GM23338 (cell line): ENCODE results near the gene GAD1. TPM values are rescaled to one million over a fixed set of nuclear protein-coding genes. Genes with fewer than 3 reads are reported as not detected.

ENCODE experiments used
- ATAC-seq: fragments of 200-7000 bp; cut with Tn5 transposase; 3 replicates; pipeline ENCODE4 v1.9.1; 2020
- DNase-seq: peaks from one replicate; pipeline ENCODE4 v3.0.0-alpha.2; 2015; ENCODE audit warnings: low spot score
- H2AFZ ChIP-seq: fragments of 200-600 bp; sonication (generic); 2 replicates; pipeline ENCODE4 v1.8.0; 2016; ENCODE audit warnings: antibody characterized with exemption, mild to moderate bottlenecking, moderate library complexity
- H3F3A ChIP-seq: fragments of 200-600 bp; sonication (generic); replicated peaks from 2 replicates; pipeline ENCODE4 v1.8.0; 2017; ENCODE audit warnings: antibody characterized with exemption, mixed run types, low read depth
- H3K27ac ChIP-seq: fragments of 200-600 bp; sonication (generic); 2 replicates; pipeline ENCODE4 v1.6.1; 2016; ENCODE audit warnings: low read depth
- H3K27me3 ChIP-seq: fragments of 200-600 bp; sonication (generic); 2 replicates; pipeline ENCODE4 v1.8.0; 2016; ENCODE audit warnings: mild to moderate bottlenecking, mixed run types, moderate library complexity; ENCODE audit not compliant: insufficient read depth
- H3K36me3 ChIP-seq: fragments of 200-600 bp; sonication (generic); 2 replicates; pipeline ENCODE4 v1.8.0; 2016; ENCODE audit warnings: mild to moderate bottlenecking; ENCODE audit not compliant: insufficient read depth
- H3K4me1 ChIP-seq: fragments of 200-600 bp; sonication (generic); 2 replicates; pipeline ENCODE4 v1.8.0; 2016; ENCODE audit warnings: mild to moderate bottlenecking, moderate library complexity; ENCODE audit not compliant: insufficient read depth
- H3K4me2 ChIP-seq: fragments of 200-600 bp; sonication (generic); 2 replicates; pipeline ENCODE4 v1.7.1; 2017; ENCODE audit warnings: mixed run types
- H3K4me3 ChIP-seq: fragments of 200-600 bp; sonication (generic); 2 replicates; pipeline ENCODE4 v1.6.1; 2016; ENCODE audit warnings: mixed run types
- H3K79me2 ChIP-seq: fragments of 200-600 bp; sonication (generic); replicated peaks from 2 replicates; pipeline ENCODE4 v1.8.0; 2017; ENCODE audit warnings: mild to moderate bottlenecking; ENCODE audit not compliant: insufficient read depth
- H3K9me2 ChIP-seq: fragments of 200-600 bp; sonication (generic); 2 replicates; pipeline ENCODE4 v1.8.0; 2017; ENCODE audit not compliant: insufficient read depth
- H4K20me1 ChIP-seq: fragments of 200-600 bp; sonication (generic); replicated peaks from 2 replicates; pipeline ENCODE4 v1.8.0; 2017; ENCODE audit warnings: mild to moderate bottlenecking; ENCODE audit not compliant: insufficient read depth
- H3K27ac Mint-ChIP-seq: 2 replicates; pipeline ENCODE4 v1.8.0; 2020; ENCODE audit warnings: inconsistent platforms, mild to moderate bottlenecking, moderate library complexity, mixed read lengths
- H3K27me3 Mint-ChIP-seq: 3 replicates; pipeline ENCODE4 v1.8.0; 2022; ENCODE audit warnings: low read depth, mild to moderate bottlenecking, moderate library complexity, mixed read lengths, inconsistent platforms; ENCODE audit not compliant: insufficient read depth, poor library complexity
- H3K36me3 Mint-ChIP-seq: 3 replicates; pipeline ENCODE4 v1.8.0; 2021; ENCODE audit warnings: low read depth, mild to moderate bottlenecking, inconsistent platforms, moderate library complexity, mixed read lengths
- H3K4me1 Mint-ChIP-seq: 3 replicates; pipeline ENCODE4 v1.8.0; 2020; ENCODE audit warnings: mild to moderate bottlenecking, inconsistent platforms, mixed read lengths
- H3K4me3 Mint-ChIP-seq: 3 replicates; pipeline ENCODE4 v1.8.0; 2021; ENCODE audit warnings: moderate library complexity, mild to moderate bottlenecking, inconsistent platforms, mixed read lengths
- H3K9me3 Mint-ChIP-seq: 3 replicates; pipeline ENCODE4 v1.8.0; 2020; ENCODE audit warnings: moderate library complexity, mild to moderate bottlenecking, inconsistent platforms, mixed read lengths
- CREB1 ChIP-seq: fragments of 250-450 bp; sonication (Bioruptor Pico); IDR thresholded peaks from 2 replicates; pipeline ENCODE4 v1.5.0; 2020; ENCODE audit warnings: low read depth, mild to moderate bottlenecking, moderate library complexity
- EZH2 ChIP-seq: fragments of 200-600 bp; sonication (generic); IDR thresholded peaks from one replicate; pipeline ENCODE4 v1.8.0; 2017; ENCODE audit warnings: antibody characterized with exemption, mild to moderate bottlenecking, low read depth; ENCODE audit not compliant: unreplicated experiment
- EZH2phosphoT487 ChIP-seq: fragments of 200-600 bp; sonication (generic); IDR thresholded peaks from one replicate; pipeline ENCODE4 v1.8.1; 2018; ENCODE audit warnings: antibody characterized with exemption; ENCODE audit not compliant: unreplicated experiment
- JUNB ChIP-seq: IDR thresholded peaks from one replicate; pipeline ENCODE4 v1.6.1; 2016; ENCODE audit warnings: antibody characterized with exemption; ENCODE audit not compliant: unreplicated experiment
- NANOG ChIP-seq: IDR thresholded peaks from 2 replicates; pipeline ENCODE4 v1.6.1; 2016; ENCODE audit warnings: antibody characterized with exemption, borderline replicate concordance
- POLR2AphosphoS5 ChIP-seq: IDR thresholded peaks from 2 replicates; pipeline ENCODE4 v1.6.1; 2016; ENCODE audit warnings: antibody characterized with exemption, low read depth
- ZNF114 ChIP-seq: fragments of 250-450 bp; sonication (Bioruptor Pico); IDR thresholded peaks from 2 replicates; pipeline ENCODE4 v1.5.0; 2020; ENCODE audit warnings: mild to moderate bottlenecking, moderate library complexity
- ZNF331 ChIP-seq: fragments of 250-450 bp; sonication (Bioruptor Pico); IDR thresholded peaks from 2 replicates; pipeline ENCODE4 v1.5.0; 2020; ENCODE audit warnings: low read depth, mild to moderate bottlenecking, moderate library complexity
- polyA plus RNA-seq: library from polyadenylated mRNA; unstranded; fragments of >200 nt; fragmentation: Nextera tagmentation; extraction: Ambion mirVana; gene quantifications from 2 replicates; pipeline ENCODE4 v1.2.1, GENCODE V29; 2016
- total RNA-seq: library from RNA; depleted of rRNA; stranded (reverse); fragments of >200 nt; shearing (Covaris generic); gene quantifications from 2 replicates; pipeline ENCODE4 v1.2.3, GENCODE V29; 2014
- TF ChIP-seq, protein P1 (sequence below), 2 experiments: fragments of 200-600 bp in 1 of 2; sonication (generic) in 1 of 2; conservative IDR thresholded peaks; 2 replicates each; pipeline versions ENCODE4 v1.5.1 to v1.6.1; 2016 to 2017; ENCODE audit warnings: antibody characterized with exemption in 2 of 2, low read depth in 2 of 2, mild to moderate bottlenecking in 2 of 2, moderate library complexity in 1 of 2
- TF ChIP-seq, protein P2 (sequence below): IDR thresholded peaks from one replicate; pipeline ENCODE4 v1.6.1; 2018; ENCODE audit warnings: antibody characterized with exemption; ENCODE audit not compliant: unreplicated experiment

The GAD1 gene
- total and polyA plus RNA-seq, 2 experiments from 2014 or later, result 0.17 to 0.34 TPM

DNA sequence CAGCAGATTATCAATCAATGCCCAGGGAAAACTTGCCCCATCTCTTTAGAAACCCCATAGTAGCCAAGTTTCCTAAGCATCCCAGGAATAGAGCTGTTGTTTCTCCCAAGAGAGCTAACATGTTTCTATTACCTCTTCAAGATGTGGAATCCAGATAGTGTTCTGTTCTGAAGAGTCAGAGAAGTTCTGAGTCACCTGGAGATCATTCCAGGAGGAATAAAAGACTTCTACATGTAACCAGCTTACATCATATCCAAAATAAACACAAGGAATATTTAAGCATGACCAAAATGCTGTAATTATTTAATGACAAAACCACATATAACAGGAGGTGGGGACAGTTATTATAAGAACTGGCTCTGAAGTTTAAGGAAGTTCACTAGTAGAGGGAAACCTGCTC lies 61.4 kb downstream of the GAD1 start:
- H3K4me2 ChIP-seq, result no peak overlapping the region
- no peak overlapping the region for H3K27ac ChIP-seq
- Mint-ChIP-seq H3K4me3 (no peak overlapping the region), H3K27me3 (peaks cover 9% of the 10 kb centered on the region), H3K36me3 (no peaks in the 10 kb centered on the region), H3K9me3 (no peaks in the 10 kb centered on the region), H3K27ac (no peak overlapping the region), H3K4me1 (peaks cover 3% of the 10 kb centered on the region)
- no peaks in the 10 kb centered on the region for H3K79me2 ChIP-seq
- H3K9me2 ChIP-seq, result no peaks in the 10 kb centered on the region
- no peak overlapping the region for H3K4me3 ChIP-seq
- no peaks in the 10 kb centered on the region for H3K4me1 ChIP-seq
- no peak overlapping the region for H2AFZ ChIP-seq
- DNase-seq, result no peak
- no peak for ATAC-seq
- no peaks in the 10 kb centered on the region for H3K27me3 ChIP-seq
- no peaks in the 10 kb centered on the region for H3K36me3 ChIP-seq
- TF ChIP-seq EZH2phosphoT487 (no peak), ZNF331 (CRISPR knock-in tag) (no peak), NANOG (no peak)
- TF ChIP-seq, protein P1, sequence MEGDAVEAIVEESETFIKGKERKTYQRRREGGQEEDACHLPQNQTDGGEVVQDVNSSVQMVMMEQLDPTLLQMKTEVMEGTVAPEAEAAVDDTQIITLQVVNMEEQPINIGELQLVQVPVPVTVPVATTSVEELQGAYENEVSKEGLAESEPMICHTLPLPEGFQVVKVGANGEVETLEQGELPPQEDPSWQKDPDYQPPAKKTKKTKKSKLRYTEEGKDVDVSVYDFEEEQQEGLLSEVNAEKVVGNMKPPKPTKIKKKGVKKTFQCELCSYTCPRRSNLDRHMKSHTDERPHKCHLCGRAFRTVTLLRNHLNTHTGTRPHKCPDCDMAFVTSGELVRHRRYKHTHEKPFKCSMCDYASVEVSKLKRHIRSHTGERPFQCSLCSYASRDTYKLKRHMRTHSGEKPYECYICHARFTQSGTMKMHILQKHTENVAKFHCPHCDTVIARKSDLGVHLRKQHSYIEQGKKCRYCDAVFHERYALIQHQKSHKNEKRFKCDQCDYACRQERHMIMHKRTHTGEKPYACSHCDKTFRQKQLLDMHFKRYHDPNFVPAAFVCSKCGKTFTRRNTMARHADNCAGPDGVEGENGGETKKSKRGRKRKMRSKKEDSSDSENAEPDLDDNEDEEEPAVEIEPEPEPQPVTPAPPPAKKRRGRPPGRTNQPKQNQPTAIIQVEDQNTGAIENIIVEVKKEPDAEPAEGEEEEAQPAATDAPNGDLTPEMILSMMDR (conservative IDR thresholded peaks at IDR 0.05; ENCODE audit: low read depth in 2 of 2), result no peak
- no peaks in the 10 kb centered on the region for H4K20me1 ChIP-seq
- H3F3A ChIP-seq, result no peaks in the 10 kb centered on the region

DNA sequence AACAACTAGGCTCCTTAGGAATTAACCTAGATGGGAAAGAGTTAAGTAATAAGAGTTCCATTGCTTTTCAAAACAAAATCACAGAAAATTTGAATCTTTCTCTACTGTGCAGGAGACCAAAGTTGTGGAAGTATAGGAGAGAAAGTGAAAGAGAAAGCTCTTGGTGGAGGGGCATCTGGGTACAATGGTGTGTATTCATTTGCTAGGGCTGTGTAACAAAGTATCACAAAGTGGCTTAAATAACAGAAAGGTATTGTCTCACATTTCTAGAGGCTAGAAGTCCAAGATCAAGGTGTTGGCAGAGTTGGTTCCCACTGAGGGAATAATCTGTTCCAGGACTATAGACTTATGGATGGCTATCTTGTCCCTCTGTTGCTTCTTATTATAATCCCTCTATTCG lies 61.8 kb downstream of the GAD1 start:
- no peak overlapping the region for H3K27ac Mint-ChIP-seq
- Histone ChIP-seq H3K9me2 (no peaks in the 10 kb centered on the region), H3K4me3 (no peak overlapping the region), H3K4me2 (no peak overlapping the region), H3K4me1 (no peaks in the 10 kb centered on the region), H2AFZ (no peak overlapping the region), H3K79me2 (no peaks in the 10 kb centered on the region), H3K27me3 (no peaks in the 10 kb centered on the region), H4K20me1 (no peaks in the 10 kb centered on the region), H3F3A (no peaks in the 10 kb centered on the region), H3K27ac (no peak overlapping the region), H3K36me3 (no peaks in the 10 kb centered on the region)
- TF ChIP-seq, protein P1 (conservative IDR thresholded peaks at IDR 0.05; ENCODE audit: low read depth in 2 of 2), result no peak
- TF ChIP-seq EZH2 (no peak), POLR2AphosphoS5 (no peak), ZNF114 (CRISPR knock-in tag) (no peak), CREB1 (CRISPR knock-in tag) (no peak), EZH2phosphoT487 (no peak), JUNB (no peak), ZNF331 (CRISPR knock-in tag) (no peak)
- TF ChIP-seq, protein P2, sequence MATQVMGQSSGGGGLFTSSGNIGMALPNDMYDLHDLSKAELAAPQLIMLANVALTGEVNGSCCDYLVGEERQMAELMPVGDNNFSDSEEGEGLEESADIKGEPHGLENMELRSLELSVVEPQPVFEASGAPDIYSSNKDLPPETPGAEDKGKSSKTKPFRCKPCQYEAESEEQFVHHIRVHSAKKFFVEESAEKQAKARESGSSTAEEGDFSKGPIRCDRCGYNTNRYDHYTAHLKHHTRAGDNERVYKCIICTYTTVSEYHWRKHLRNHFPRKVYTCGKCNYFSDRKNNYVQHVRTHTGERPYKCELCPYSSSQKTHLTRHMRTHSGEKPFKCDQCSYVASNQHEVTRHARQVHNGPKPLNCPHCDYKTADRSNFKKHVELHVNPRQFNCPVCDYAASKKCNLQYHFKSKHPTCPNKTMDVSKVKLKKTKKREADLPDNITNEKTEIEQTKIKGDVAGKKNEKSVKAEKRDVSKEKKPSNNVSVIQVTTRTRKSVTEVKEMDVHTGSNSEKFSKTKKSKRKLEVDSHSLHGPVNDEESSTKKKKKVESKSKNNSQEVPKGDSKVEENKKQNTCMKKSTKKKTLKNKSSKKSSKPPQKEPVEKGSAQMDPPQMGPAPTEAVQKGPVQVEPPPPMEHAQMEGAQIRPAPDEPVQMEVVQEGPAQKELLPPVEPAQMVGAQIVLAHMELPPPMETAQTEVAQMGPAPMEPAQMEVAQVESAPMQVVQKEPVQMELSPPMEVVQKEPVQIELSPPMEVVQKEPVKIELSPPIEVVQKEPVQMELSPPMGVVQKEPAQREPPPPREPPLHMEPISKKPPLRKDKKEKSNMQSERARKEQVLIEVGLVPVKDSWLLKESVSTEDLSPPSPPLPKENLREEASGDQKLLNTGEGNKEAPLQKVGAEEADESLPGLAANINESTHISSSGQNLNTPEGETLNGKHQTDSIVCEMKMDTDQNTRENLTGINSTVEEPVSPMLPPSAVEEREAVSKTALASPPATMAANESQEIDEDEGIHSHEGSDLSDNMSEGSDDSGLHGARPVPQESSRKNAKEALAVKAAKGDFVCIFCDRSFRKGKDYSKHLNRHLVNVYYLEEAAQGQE, result no peak
- no peak overlapping the region for H3K4me3 Mint-ChIP-seq
- ATAC-seq (no peak), DNase-seq (no peak)
- H3K27me3 Mint-ChIP-seq, result peaks cover 9% of the 10 kb centered on the region
- no peaks in the 10 kb centered on the region; the same call in 2 of the 3 replicates for H3K4me1 Mint-ChIP-seq
- H3K36me3 Mint-ChIP-seq, result no peaks in the 10 kb centered on the region
- H3K9me3 Mint-ChIP-seq, result no peaks in the 10 kb centered on the region
